HG03354 (cell line): ENCODE data around the gene CBFA2T2.
A peak's percentile ranks its signal among the peaks of the same experiment; 100 is the strongest.
"Not testable (repeated sequence)": the region's sequence is repeated elsewhere in the genome, so short reads cannot be mapped to it uniquely, and the experiment has no call there.

Experiments
- ATAC-seq: cut with Tn5 transposase; IDR thresholded peaks from one replicate; pipeline ENCODE4 v1.9.1; 2021; ENCODE audit warnings: mild to moderate bottlenecking; ENCODE audit not compliant: unreplicated experiment, poor library complexity, severe bottlenecking

Gene CBFA2T2

GRCh38 chr20:33539129-33539528 lies 49.2 kb downstream of the CBFA2T2 start:
- no peak for ATAC-seq

- ATAC-seq: no peak
Observed at GRCh38 chr20:33540427-33540826, 50.5 kb downstream of the CBFA2T2 start.

- no peak for ATAC-seq
Observed at GRCh38 chr20:33541074-33541473, 51.2 kb downstream of the CBFA2T2 start.

DNA sequence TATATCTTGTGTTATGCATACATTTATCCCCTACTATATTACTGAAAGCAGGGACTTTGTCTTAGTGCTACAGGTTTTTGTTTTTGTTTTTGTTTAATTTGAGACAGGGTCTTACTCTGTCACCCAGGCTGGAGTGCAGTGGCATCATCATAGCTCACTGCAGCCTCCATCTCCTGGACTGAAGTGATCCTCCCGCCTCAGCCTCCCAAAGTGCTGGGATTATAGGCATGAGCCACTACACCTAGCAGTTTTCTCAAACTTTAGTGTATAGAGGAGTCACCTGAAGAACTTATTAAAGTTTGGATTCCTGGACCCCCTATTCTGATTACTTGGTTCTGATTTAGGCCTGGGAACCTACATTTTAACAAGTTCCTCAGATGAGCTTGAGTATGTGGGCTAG lies 51.9 kb downstream of the CBFA2T2 start:
- no peak for ATAC-seq

- ATAC-seq: no peak
Observed at GRCh38 chr20:33545763-33546162, 55.9 kb downstream of the CBFA2T2 start.

DNA sequence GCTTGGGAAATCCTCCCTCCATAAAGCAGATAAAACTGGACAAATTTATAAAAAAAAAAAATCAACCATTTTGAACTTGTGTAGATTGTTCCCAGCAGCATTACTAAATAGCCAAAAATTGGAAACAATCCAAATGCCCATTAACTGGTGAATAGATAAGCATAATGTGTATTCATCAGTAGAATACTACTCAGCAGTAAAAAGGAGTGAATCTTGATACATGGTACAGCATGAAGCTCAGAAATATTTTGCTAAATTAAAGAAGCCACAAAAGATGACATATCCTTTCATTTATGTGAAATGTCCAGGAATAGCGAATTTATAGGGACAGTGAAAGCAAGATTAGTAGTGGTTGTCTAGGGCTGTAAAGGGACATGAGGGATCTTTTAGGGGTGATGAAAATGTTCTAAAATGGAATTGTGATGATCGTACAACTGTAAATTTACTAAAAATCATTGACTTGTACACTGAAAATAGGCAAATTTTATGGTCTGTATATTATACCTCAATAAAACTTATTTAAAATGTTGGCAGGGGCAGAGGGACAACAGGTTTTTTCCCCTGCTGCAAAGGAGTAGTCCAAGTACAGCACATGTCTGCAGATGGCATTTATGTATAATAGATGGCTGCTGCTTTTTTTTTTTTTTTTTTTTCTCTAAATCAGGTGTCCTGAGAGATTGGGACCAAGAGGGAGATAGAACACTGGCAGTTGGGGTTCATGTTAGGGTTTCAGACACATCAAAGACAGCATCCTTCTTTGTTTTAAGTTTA lies 59.5 kb downstream of the CBFA2T2 start:
- no peak for ATAC-seq

- no peak for ATAC-seq
Observed at GRCh38 chr20:33551778-33552177, 61.9 kb downstream of the CBFA2T2 start.

DNA sequence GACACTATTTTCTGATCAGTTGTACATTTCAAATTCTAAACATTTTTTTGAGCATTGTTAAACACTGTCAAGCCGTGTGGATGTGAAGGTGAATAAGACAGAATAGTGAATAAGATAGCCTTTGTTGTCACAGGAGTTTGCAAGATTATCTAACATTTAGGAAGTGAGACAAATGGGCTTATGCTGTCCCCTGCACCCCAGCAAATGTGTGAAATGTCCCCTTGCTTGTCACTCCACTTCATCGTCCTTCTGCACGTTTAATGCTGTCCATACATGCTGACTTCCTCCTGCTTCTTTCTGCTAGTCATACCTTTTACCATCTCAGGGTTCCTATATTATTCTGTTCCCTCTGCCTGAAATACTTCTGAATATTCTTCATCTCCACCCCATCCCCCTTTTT lies 62.6 kb downstream of the CBFA2T2 start:
- ATAC-seq: no peak

- no peak for ATAC-seq
Observed at GRCh38 chr20:33553516-33553915, 63.6 kb downstream of the CBFA2T2 start.

- ATAC-seq: peak; percentile 96
Observed at GRCh38 chr20:33554914-33555420, 65.1 kb downstream of the CBFA2T2 start.

DNA sequence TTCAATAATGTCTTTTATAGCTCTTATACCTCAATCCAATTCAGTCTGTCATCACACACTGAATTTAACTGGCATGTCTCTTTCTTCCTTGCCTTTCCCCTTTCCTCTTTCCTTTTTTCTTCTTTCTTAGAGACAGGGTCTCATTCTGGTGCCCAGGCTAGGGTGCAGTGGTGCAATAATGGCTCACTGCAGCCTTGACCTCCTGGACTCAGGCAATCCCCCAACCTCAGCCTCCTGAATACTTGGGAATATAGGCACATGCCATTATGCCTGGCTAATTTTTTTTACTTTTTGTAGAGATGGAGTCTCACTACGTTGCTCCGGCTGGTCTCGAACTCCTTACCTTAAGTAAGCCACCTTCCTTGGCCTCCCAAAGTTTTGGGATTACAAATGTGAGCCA lies 65.9 kb downstream of the CBFA2T2 start:
- no peak for ATAC-seq

- ATAC-seq: no peak
Observed at GRCh38 chr20:33556246-33556645, 66.3 kb downstream of the CBFA2T2 start.

GRCh38 chr20:33558348-33559144 lies 68.7 kb downstream of the CBFA2T2 start:
- ATAC-seq: no peak

GRCh38 chr20:33559212-33559611 lies 69.3 kb downstream of the CBFA2T2 start:
- no peak for ATAC-seq

GRCh38 chr20:33560026-33560425 lies 70.1 kb downstream of the CBFA2T2 start:
- ATAC-seq: no peak

- not testable (repeated sequence) for ATAC-seq
Observed at GRCh38 chr20:33561053-33561452, 71.2 kb downstream of the CBFA2T2 start.

DNA sequence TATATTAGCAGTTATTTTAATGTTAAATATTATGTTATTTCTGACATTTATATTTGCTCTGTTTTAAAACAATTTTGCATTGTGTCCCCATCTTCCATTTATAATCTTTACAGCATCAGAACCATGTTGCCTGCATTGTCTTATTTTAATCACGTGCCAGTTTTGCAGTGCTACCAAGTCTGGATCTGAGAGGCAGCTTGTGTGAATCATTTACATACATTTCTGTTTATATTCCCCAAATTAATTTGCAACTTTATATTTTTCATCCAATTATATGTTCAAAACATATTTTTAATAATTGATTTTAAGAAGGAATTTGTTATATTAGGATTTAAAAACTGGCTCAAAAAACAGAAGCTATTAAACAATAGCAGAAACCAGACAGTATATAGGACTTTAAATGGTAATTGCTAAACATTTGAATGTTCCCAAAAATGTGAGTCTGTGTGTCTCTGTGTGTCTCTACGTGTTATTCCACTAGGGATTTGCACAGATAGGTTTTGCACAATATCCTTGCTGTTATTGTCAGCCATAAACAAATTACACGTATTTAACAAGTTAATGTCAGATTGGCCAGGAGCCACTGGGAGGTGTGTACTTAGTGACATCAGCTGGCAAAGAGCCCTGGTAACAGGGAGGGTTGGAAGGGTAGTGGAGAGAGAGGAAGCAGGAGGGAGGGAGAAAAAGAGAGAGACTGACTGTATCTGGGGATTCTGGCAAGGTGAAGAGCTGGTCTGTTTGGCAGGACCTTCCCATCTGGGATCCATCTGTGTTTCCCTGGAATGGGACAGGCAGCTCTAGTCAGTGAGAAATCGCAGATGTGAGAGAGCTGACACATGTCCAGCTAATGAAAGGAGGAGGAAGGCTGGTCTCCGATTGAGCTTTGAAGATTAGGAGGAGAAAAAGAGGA lies 72.1 kb downstream of the CBFA2T2 start:
- no peak for ATAC-seq

GRCh38 chr20:33563788-33564187 lies 73.9 kb downstream of the CBFA2T2 start:
- no peak for ATAC-seq

DNA sequence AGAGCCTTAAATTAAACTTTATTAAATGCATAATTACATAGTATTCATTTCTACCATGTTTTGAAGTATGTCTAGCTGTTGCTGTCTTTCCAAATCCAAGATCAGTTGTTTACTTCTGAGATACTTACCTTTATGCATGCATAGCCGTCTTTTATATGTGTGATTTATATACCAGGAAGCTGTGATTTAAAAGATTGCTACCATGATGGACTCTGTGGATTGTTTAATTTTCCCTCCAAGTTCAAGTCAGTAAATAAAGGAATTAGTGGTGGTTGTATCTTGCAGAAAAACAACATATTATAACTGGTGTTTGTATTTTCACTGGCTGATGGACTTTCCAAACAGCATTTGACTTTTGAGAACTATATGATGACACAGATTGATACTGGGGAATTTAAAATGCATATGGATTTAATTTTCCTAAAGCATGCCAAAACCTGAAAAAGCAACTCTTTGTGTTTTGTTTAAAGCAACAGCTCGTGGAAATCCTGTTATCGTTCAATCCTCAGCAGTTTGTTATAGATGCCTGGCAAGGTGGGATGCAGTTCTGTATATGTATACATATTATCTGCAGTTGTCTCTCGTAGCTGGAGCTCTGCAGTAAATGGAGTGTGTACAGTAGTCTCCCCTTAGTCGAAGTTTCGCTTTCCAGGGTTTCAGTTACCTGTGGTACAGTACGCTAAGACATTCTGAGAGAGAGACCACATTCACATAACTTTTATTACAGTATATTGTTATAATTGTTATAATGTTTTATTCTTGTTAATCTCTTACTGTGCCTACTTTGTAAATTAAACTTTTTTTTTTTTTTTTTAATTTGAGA lies 77.1 kb downstream of the CBFA2T2 start:
- no peak for ATAC-seq
